GM10266 (cell line): ENCODE results near the gene KIAA1191.

Experiments used
- DNase-seq: peaks from one replicate; pipeline ENCODE4 v3.0.0; 2012; ENCODE audit errors: extremely low spot score
- TF ChIP-seq, protein P1 (sequence below): IDR thresholded peaks from 2 replicates; pipeline ENCODE4 v1.5.1; 2012; ENCODE audit warnings: mild to moderate bottlenecking, low read depth; ENCODE audit not compliant: control insufficient read depth, insufficient read depth; ENCODE audit errors: missing control alignments

KIAA1191 gene

DNA sequence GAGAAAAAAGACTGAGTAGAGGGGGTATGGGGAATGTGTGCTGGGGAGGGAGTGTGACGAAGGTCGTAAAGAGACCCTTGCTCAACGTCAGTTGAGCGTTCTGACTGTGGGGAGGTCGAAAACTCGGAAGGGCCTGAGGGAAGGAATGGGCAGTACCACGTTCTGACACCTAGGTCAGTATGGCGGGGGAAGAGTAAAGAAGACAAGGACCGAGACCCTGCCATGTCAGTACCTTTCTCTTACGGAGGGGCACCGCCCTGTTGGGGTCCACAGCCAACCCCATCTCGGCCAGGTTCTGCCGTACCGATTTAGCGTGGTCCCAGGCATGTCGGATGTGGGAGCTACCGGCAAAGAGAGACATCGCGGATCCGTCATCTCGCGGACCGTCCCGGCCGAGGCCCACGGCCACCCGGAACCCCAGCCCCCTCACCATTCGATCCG is 26.5 kb upstream of the KIAA1191 start:
- no peak for DNase-seq
- TF ChIP-seq, protein P1, sequence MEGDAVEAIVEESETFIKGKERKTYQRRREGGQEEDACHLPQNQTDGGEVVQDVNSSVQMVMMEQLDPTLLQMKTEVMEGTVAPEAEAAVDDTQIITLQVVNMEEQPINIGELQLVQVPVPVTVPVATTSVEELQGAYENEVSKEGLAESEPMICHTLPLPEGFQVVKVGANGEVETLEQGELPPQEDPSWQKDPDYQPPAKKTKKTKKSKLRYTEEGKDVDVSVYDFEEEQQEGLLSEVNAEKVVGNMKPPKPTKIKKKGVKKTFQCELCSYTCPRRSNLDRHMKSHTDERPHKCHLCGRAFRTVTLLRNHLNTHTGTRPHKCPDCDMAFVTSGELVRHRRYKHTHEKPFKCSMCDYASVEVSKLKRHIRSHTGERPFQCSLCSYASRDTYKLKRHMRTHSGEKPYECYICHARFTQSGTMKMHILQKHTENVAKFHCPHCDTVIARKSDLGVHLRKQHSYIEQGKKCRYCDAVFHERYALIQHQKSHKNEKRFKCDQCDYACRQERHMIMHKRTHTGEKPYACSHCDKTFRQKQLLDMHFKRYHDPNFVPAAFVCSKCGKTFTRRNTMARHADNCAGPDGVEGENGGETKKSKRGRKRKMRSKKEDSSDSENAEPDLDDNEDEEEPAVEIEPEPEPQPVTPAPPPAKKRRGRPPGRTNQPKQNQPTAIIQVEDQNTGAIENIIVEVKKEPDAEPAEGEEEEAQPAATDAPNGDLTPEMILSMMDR, result no peak

DNA sequence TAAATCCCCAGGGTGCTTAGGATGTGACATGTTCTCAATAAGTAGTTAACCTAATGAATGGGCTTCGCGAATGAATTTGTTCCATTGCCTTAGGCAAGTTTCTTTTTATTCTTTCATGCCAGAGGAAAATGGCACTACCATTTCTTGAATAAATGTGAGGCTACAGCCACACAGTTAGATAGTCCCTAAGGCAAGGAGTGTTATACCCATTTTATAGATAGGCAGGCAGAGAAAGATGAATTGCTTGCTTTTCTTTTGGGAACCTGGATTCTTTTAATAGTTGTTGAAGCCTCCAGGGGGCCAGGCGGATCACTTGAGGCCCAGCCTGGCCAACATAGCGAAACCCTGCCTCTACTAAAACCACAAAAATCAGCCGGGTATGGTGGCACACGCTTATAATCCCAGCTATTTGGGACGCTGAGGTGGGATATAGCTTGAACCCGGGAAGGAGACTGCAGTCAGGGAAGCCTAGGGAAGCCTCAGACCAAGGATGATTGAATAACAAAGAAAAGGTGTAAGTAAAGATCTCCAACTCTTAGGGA is 25.9 kb upstream of the KIAA1191 start:
- TF ChIP-seq, protein P1, result no peak
- DNase-seq, result no peak

DNA sequence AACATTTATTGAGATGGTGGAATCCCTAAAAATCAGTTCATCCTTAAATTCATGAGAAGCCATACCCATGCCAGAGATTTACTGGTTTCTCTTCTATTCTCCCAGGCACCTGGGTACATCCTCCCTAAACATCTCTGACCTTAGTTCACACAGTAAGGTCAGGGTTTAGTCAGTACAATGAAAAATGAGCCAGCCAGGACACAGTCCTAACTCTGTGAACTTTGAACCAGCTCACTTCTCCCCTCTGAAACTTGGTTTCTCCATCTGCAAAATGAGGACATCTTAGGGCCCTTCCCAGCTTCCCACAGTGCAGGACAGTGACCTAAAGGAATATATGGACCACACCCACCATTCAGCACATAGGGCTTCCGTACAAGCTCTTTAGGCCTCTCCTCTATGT is 24.9 kb upstream of the KIAA1191 start:
- DNase-seq, result no peak
- TF ChIP-seq, protein P1, result no peak

DNA sequence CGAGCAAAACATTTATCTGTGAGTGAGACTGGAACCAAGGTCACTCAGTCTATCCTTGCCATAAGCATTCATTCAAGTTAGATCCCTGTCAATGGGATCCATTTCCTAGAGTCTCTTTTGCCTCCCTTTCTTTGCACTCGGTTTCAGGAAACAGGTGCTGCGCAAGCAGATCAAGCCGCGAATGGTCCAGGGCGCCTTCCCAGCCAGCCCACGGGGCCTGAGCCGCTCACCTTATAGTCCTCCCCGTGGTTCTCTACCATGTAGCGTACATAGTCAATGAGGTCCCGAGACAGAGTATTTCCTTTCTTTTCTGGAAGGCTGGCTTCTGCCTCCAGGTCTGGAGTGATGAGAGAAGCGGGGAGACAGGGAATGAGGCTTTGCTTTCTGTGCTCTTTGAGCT is 23.4 kb upstream of the KIAA1191 start:
- no peak for DNase-seq
- TF ChIP-seq, protein P1, result no peak

DNA sequence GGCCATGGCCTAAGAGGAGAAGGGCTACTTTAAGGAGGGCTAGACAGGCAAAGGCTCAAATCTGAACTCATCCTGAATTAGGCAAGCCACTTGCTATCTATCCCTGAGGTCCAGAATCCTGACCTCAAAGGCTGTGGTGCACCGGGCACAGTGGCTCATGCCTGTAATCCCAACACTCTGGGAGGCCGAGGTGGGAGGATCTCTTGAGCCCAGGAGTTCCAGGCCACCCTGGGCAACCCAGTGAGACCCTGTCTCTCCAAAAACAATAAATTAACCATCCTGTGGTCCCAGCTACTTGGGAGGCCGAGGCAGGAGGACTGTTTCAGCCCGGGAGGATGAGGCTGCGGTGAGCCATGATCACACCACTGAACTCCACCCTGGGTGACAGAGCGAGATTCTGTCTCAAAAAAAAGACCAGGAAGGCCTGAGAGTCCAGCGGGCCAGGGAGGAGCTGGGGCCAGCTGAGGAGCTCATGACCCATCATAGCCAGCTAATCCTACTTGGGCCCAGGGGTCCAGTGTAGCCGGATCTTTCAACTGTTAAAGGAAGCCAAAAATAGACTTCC is 22.9 kb upstream of the KIAA1191 start:
- TF ChIP-seq, protein P1, result no peak
- DNase-seq, result no peak

DNA sequence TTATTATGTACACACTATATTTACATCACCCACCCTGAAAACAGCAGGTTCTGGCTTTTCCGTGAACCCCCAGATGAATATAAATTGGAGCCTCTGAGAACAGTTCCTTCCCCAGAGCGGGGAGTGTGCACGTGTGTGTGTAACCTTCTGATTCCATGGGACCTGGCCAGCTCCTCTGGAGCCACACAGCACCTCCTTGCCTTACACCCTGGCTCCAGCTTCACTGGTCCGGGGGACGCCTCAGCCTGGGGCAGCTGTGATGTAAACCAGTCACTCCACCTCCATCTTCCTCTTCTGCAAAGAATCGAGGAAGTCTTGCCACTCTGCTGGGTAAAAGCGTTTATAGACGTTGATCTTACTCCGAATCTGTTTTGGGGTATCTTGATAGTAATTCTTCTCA is 22.4 kb upstream of the KIAA1191 start:
- TF ChIP-seq, protein P1, result no peak

DNA sequence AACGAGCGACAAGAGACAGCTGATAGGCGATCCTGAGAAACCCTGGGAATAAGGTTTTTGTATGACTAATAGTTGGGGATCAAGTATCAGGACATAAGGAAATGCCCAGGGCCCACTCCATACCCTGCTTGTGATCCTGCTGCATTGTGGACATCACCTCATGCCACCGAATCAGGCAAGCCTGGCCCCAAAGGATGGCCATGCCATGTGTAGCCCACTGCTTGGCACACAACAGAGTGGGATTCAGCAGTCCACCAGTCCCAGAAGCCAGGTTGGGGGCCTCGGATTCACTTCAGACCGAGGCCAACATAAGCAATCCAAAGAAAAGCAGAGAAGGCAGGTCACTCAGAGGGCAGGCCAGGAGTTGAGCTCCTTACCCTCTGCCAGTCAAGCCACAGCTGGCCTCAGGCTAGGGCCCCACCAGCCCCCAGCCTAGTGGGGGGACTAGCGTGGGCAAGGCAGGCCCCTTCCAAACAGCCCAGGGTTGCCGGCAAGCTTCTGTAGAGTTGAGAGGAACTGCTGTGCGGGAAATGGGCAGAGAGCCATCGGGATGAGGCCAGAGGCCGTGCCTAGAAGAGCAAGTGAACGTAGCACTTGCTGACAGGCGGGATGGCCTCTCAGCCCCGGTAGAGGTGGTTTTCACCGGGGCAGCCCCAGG is 21.8 kb upstream of the KIAA1191 start:
- DNase-seq, result no peak

More for the DNA sequence above, 22.4 kb upstream of the KIAA1191 start:
- DNase-seq, result no peak

More for the DNA sequence above, 21.8 kb upstream of the KIAA1191 start:
- TF ChIP-seq, protein P1, result no peak
